ENCODE data around the gene PRSS36.

The PRSS36 gene

GRCh38 chr16:31188450-31189411, 38.9 kb upstream of the PRSS36 start:
- no peak for DNase-seq (ENCODE audit: low read depth)
- no peak overlapping the region for H3K4me3 ChIP-seq (ENCODE audit: low read length)
- TF ChIP-seq CTCF (IDR thresholded peaks at IDR 0.05; ENCODE audit: insufficient read depth, low read depth, low read length, missing control alignments) = no peak

- no peak for TF ChIP-seq CTCF (IDR thresholded peaks at IDR 0.05; ENCODE audit: insufficient read depth, low read depth, low read length, missing control alignments)
- H3K4me3 ChIP-seq (ENCODE audit: low read length) = no peak overlapping the region
- no peak for DNase-seq (ENCODE audit: low read depth)
Observed at GRCh38 chr16:31187808-31188189, 37.9 kb upstream of the PRSS36 start.

- no peak for DNase-seq (ENCODE audit: low read depth)
- TF ChIP-seq CTCF (IDR thresholded peaks at IDR 0.05; ENCODE audit: insufficient read depth, low read depth, low read length, missing control alignments) = no peak
- H3K4me3 ChIP-seq (ENCODE audit: low read length) = no peak overlapping the region
Observed at GRCh38 chr16:31186930-31187807, 37.3 kb upstream of the PRSS36 start.

- no peak for DNase-seq (ENCODE audit: low read depth)
- no peak for TF ChIP-seq CTCF (IDR thresholded peaks at IDR 0.05; ENCODE audit: insufficient read depth, low read depth, low read length, missing control alignments)
- no peak overlapping the region for H3K4me3 ChIP-seq (ENCODE audit: low read length)
Observed at GRCh38 chr16:31186176-31186575, 36.3 kb upstream of the PRSS36 start.

GRCh38 chr16:31185339-31185738, 35.5 kb upstream of the PRSS36 start:
- DNase-seq (ENCODE audit: low read depth) = no peak
- TF ChIP-seq CTCF (IDR thresholded peaks at IDR 0.05; ENCODE audit: insufficient read depth, low read depth, low read length, missing control alignments) = no peak
- H3K4me3 ChIP-seq (ENCODE audit: low read length) = no peak overlapping the region

GRCh38 chr16:31184888-31185287, 35.0 kb upstream of the PRSS36 start:
- DNase-seq (ENCODE audit: low read depth) = no peak
- no peak overlapping the region for H3K4me3 ChIP-seq (ENCODE audit: low read length)
- no peak for TF ChIP-seq CTCF (IDR thresholded peaks at IDR 0.05; ENCODE audit: insufficient read depth, low read depth, low read length, missing control alignments)
